Fibroblast of lung (primary cell): ENCODE measurements around the gene PTPN14. TPM values are rescaled to one million over a fixed set of nuclear protein-coding genes. Genes with fewer than 3 reads are reported as not detected.
"Not testable (repeated sequence)": the region's sequence is repeated elsewhere in the genome, so short reads cannot be mapped to it uniquely, and the experiment has no call there.

Source experiments
- DNase-seq, 2 donors: peaks; one replicate each; pipeline versions ENCODE4 v3.0.0 to v3.0.0-alpha.2; 2010; ENCODE audit warnings: low read depth in 2 of 2
- H2AFZ ChIP-seq: 2 replicates; pipeline ENCODE4 v1.5.1; 2012; ENCODE audit warnings: low read length, control low read depth, inconsistent platforms
- H3K27ac ChIP-seq: 2 replicates; pipeline ENCODE4 v1.5.1; 2011; ENCODE audit warnings: low read length, control low read depth; ENCODE audit not compliant: insufficient read depth
- H3K27me3 ChIP-seq: 2 replicates; pipeline ENCODE4 v1.5.1; 2011; ENCODE audit warnings: mild to moderate bottlenecking, low read length; ENCODE audit not compliant: control insufficient read depth, insufficient read depth
- H3K36me3 ChIP-seq: 2 replicates; pipeline ENCODE4 v1.5.1; 2011; ENCODE audit warnings: low read length; ENCODE audit not compliant: control insufficient read depth, insufficient read depth
- H3K4me1 ChIP-seq: 2 replicates; pipeline ENCODE4 v1.5.1; 2011; ENCODE audit warnings: low read length; ENCODE audit not compliant: control insufficient read depth, insufficient read depth; ENCODE audit errors: extremely low read depth
- H3K4me2 ChIP-seq: 2 replicates; pipeline ENCODE4 v1.5.1; 2011; ENCODE audit warnings: low read length, control low read depth; ENCODE audit not compliant: insufficient read depth; ENCODE audit errors: extremely low read depth
- H3K4me3 ChIP-seq, 4 experiments: fragments of 200-600 bp in 1 of 4; sonication (generic) in 1 of 4; replicated peaks in 1 of 4; 2 replicates each; pipeline ENCODE4 v1.5.1; 2011 to 2016; ENCODE audit warnings: low read length in 4 of 4, low read depth in 3 of 4, mild to moderate bottlenecking in 3 of 4, control low read depth in 2 of 4, inconsistent platforms in 1 of 4, mixed read lengths in 1 of 4; ENCODE audit not compliant: insufficient read depth in 1 of 4; ENCODE audit errors: control extremely low read depth in 1 of 4
- H3K79me2 ChIP-seq: 2 replicates; pipeline ENCODE4 v1.5.1; 2012; ENCODE audit warnings: mild to moderate bottlenecking, low read length, inconsistent platforms; ENCODE audit not compliant: control insufficient read depth, insufficient read depth
- H3K9ac ChIP-seq: 2 replicates; pipeline ENCODE4 v1.5.1; 2011; ENCODE audit warnings: mild to moderate bottlenecking, low read length, control low read depth; ENCODE audit not compliant: insufficient read depth
- H3K9me3 ChIP-seq: 2 replicates; pipeline ENCODE4 v1.5.1; 2012; ENCODE audit warnings: low read depth, low read length; ENCODE audit not compliant: control insufficient read depth, insufficient read depth
- H4K20me1 ChIP-seq: 2 replicates; pipeline ENCODE4 v1.5.1; 2011; ENCODE audit warnings: low read length; ENCODE audit not compliant: control insufficient read depth, insufficient read depth; ENCODE audit errors: extremely low read depth
- CTCF ChIP-seq, 2 donors: IDR thresholded peaks in 1 of 2; conservative IDR thresholded peaks in 1 of 2; 1 replicate in 1 of 2; 2 replicates in 1 of 2; pipeline ENCODE4 v1.5.1; 2011 to 2012; ENCODE audit warnings: low read length in 2 of 2, control low read depth in 1 of 2, inconsistent platforms in 1 of 2, low read depth in 1 of 2, mild to moderate bottlenecking in 1 of 2
- EZH2 ChIP-seq: IDR thresholded peaks from 2 replicates; pipeline ENCODE4 v1.5.1; 2012; ENCODE audit warnings: low read length, control low read depth, mild to moderate bottlenecking; ENCODE audit errors: missing control alignments
- polyA plus RNA-seq, 2 donors: library from polyadenylated mRNA; depleted of rRNA in 1 of 2; stranded (reverse) in 1 of 2; unstranded in 1 of 2; fragments of >200 nt; gene quantifications; 2 replicates each; pipeline ENCODE4 v1.2.1, GENCODE V29; 2011 to 2012; ENCODE audit warnings: missing spikeins in 1 of 2
- total RNA-seq: library from RNA; depleted of rRNA; stranded (reverse); fragments of >200 nt; gene quantifications from 2 replicates; pipeline ENCODE4 v1.2.1, GENCODE V29; 2014

Gene PTPN14
- total and polyA plus RNA-seq, 2 donors (not counting 1 experiment from before 2014, with no cell fraction given): 38.7 to 56.1 TPM

- Histone ChIP-seq H3K36me3 (peaks cover 24% of the 10 kb centered on the region), H3K4me1 (peaks cover 2% of the 10 kb centered on the region), H3K9me3 (no peaks in the 10 kb centered on the region), H3K27me3 (no peaks in the 10 kb centered on the region), H3K27ac (no peak overlapping the region), H3K4me3 (no peak overlapping the region), H3K79me2 (no peaks in the 10 kb centered on the region), H2AFZ (no peak overlapping the region), H4K20me1 (no peaks in the 10 kb centered on the region), H3K4me2 (no peak overlapping the region), H3K9ac (no peak overlapping the region)
- DNase-seq: no peak
- TF ChIP-seq EZH2: no peak
These were observed 153.9 kb downstream of the PTPN14 start for GRCh38 chr1:214397497-214397896.

- H3K27ac ChIP-seq: no peak overlapping the region
- H3K9me3 ChIP-seq: no peaks in the 10 kb centered on the region
- H3K4me3 ChIP-seq: no peak overlapping the region
- H3K4me1 ChIP-seq: peaks cover 2% of the 10 kb centered on the region
- no peak overlapping the region for H3K4me2 ChIP-seq
- no peak for TF ChIP-seq CTCF (conservative IDR thresholded peaks at IDR 0.05 in 1 of 2, IDR thresholded peaks at IDR 0.05 in 1 of 2; ENCODE audit: low read depth in 1 of 2, low read length in 2 of 2)
- no peak for TF ChIP-seq EZH2
- no peak overlapping the region for H2AFZ ChIP-seq
- H3K27me3 ChIP-seq: no peaks in the 10 kb centered on the region
- no peaks in the 10 kb centered on the region for H3K79me2 ChIP-seq
- DNase-seq: peak in 1 of 2 donors; percentile 85
- H3K36me3 ChIP-seq: peaks cover 21% of the 10 kb centered on the region
- no peak overlapping the region for H3K9ac ChIP-seq
- H4K20me1 ChIP-seq: no peaks in the 10 kb centered on the region
These were observed 155.1 kb downstream of the PTPN14 start for GRCh38 chr1:214396330-214396729.

GRCh38 chr1:214394569-214394968 lies 156.8 kb downstream of the PTPN14 start:
- H3K9me3 ChIP-seq: not testable (repeated sequence)
- H3K27ac ChIP-seq: peak overlapping the region; percentile 32

GRCh38 chr1:214393086-214393485 lies 158.3 kb downstream of the PTPN14 start:
- Histone ChIP-seq H3K9ac (no peak overlapping the region), H3K4me2 (no peak overlapping the region), H3K27ac (no peak overlapping the region), H3K27me3 (no peaks in the 10 kb centered on the region), H3K4me3 (no peak overlapping the region), H3K9me3 (no peaks in the 10 kb centered on the region), H3K79me2 (no peaks in the 10 kb centered on the region), H3K4me1 (peaks cover 2% of the 10 kb centered on the region), H3K36me3 (peaks cover 13% of the 10 kb centered on the region), H2AFZ (no peak overlapping the region), H4K20me1 (no peaks in the 10 kb centered on the region)
- no peak for DNase-seq
- TF ChIP-seq EZH2 (no peak), CTCF (conservative IDR thresholded peaks at IDR 0.05 in 1 of 2, IDR thresholded peaks at IDR 0.05 in 1 of 2; ENCODE audit: low read depth in 1 of 2, low read length in 2 of 2) (no peak)

More at GRCh38 chr1:214394569-214394968, 156.8 kb downstream of the PTPN14 start:
- H3K4me2 ChIP-seq, H2AFZ ChIP-seq, H3K27me3 ChIP-seq, H3K79me2 ChIP-seq, H3K9ac ChIP-seq, H3K4me1 ChIP-seq, H3K4me3 ChIP-seq, H4K20me1 ChIP-seq: not testable (repeated sequence)
- H3K36me3 ChIP-seq: peaks cover 16% of the 10 kb centered on the region
- DNase-seq: peak; percentile 87 to 93
